ENCODE results near the gene SLC45A1. TPM values are rescaled to one million over a fixed set of nuclear protein-coding genes. Genes with fewer than 3 reads are reported as not detected.

SLC45A1 gene
- total and polyA plus RNA-seq, 8 donors = 1.1 to 3.0 (median 2.4) TPM; not detected in 3

DNA sequence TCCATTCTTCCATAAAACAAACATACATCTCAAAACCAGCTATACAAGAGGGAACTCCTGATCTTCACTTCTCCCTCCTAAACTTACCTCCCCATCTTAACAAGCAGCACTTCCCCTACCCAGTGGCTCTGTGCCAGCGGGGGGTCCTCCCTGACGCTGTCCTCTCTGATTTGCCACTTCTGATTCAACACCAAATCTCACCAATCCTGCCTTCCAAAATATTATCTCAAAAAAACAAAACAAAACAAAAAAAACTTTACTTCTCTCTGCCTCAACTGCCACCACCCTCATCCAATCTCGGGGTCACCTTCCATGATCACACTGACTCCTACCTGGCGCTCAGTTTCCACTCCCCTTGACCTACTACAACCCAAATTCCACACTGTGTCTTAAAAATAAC lies 72.8 kb downstream of the SLC45A1 start:
- DNase-seq = no peak
- intact Hi-C loops (cut with DNase I; ENCODE audit: low total_unique reads) = no loop called here
- H3K27ac ChIP-seq = peak overlapping the region in 3 of 5 donors; percentile 18 to 44 (median 42)
- TF ChIP-seq POLR2A (IDR thresholded peaks at IDR 0.05) (no peak), EP300 (IDR thresholded peaks at IDR 0.05) (no peak), POLR2AphosphoS5 (IDR thresholded peaks at IDR 0.05) (no peak)
- TF ChIP-seq, protein P1, sequence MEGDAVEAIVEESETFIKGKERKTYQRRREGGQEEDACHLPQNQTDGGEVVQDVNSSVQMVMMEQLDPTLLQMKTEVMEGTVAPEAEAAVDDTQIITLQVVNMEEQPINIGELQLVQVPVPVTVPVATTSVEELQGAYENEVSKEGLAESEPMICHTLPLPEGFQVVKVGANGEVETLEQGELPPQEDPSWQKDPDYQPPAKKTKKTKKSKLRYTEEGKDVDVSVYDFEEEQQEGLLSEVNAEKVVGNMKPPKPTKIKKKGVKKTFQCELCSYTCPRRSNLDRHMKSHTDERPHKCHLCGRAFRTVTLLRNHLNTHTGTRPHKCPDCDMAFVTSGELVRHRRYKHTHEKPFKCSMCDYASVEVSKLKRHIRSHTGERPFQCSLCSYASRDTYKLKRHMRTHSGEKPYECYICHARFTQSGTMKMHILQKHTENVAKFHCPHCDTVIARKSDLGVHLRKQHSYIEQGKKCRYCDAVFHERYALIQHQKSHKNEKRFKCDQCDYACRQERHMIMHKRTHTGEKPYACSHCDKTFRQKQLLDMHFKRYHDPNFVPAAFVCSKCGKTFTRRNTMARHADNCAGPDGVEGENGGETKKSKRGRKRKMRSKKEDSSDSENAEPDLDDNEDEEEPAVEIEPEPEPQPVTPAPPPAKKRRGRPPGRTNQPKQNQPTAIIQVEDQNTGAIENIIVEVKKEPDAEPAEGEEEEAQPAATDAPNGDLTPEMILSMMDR (IDR thresholded peaks at IDR 0.05) = no peak
- H3K27me3 ChIP-seq = no peaks in the 10 kb centered on the region
- H3K4me1 ChIP-seq = peaks cover 34 to 90% (median 62%) of the 10 kb centered on the region in 4 donors
- no peaks in the 10 kb centered on the region for H3K9me3 ChIP-seq
- peaks cover 0 to 37% (median 29%) of the 10 kb centered on the region in 4 donors for H3K36me3 ChIP-seq
- H3K4me3 ChIP-seq = no peak overlapping the region
- WGBS, 5 donors = 54 to 77% (median 66%) methylated on average over 4 of the region's 4 CpGs

DNA sequence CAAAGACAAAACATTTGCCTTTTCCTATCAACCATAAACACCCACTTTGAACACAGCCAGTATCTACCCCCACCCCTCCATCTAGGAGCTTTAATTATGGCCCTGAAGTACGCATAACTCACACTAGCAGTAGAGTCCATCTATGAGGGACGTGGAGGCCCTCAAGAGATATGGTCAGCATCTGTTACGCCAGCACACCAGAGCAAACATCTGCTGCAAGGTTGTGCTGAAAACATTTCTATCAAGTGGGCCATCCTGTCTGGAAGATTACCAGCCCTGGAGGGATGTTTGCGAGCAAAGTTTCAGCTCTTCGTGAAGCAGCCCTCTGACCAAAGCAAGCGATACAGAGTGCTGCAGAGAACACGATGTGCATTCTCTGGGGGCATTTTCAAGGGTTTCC lies 74.6 kb downstream of the SLC45A1 start:
- H3K27me3 ChIP-seq = no peaks in the 10 kb centered on the region
- WGBS, 5 donors = 81 to 87% (median 85%) methylated on average over 7 of the region's 7 CpGs
- TF ChIP-seq POLR2A (IDR thresholded peaks at IDR 0.05) (no peak), EP300 (IDR thresholded peaks at IDR 0.05) (no peak)
- TF ChIP-seq, protein P1 (IDR thresholded peaks at IDR 0.05) = no peak
- H3K4me1 ChIP-seq = peaks cover 47 to 93% (median 72%) of the 10 kb centered on the region in 4 donors
- DNase-seq = no peak
- H3K4me3 ChIP-seq = no peak overlapping the region
- H3K36me3 ChIP-seq = peaks cover 0 to 37% (median 29%) of the 10 kb centered on the region in 4 donors
- H3K27ac ChIP-seq = peak overlapping the region in 2 of 5 donors; percentile 14 to 36
- no peaks in the 10 kb centered on the region for H3K9me3 ChIP-seq
- intact Hi-C loops (cut with DNase I; ENCODE audit: low total_unique reads) = no loop called here

Small RNA genes within 50 kb of the gene (small RNA-seq; reads per million reads assigned to genes)
- gene RF00019 = 0 reads per million in 4 donors
- gene RNU6-991P = 0 reads per million in 4 donors
